GM21529 (cell line): ENCODE measurements around the gene FUS.
"Not testable (repeated sequence)": the region's sequence is repeated elsewhere in the genome, so short reads cannot be mapped to it uniquely, and the experiment has no call there.

Experiments used
- ATAC-seq: cut with Tn5 transposase; IDR thresholded peaks from one replicate; pipeline ENCODE4 v1.9.1; 2021; ENCODE audit not compliant: unreplicated experiment

FUS gene

GRCh38 chr16:31184888-31185287 is 4.9 kb downstream of the FUS start:
- no peak for ATAC-seq

DNA sequence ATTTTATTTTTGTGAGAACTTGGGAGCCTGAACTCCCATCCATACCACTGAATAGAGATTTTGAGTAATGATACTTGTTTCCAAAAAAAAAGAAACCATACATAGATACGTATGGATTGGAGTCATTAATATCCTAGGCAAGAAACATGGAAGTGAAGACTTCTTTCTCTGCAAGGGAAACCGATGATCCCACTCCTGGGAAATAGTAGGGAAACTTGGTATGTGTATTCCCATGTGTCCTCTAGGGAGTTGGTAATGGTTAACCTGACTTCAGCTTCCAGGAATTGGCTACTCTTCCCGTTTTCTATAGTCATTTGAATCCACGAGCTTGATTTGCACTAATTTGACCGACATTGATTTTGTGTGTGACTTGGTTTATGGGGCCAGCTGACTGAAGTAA is 5.4 kb downstream of the FUS start:
- ATAC-seq: no peak

DNA sequence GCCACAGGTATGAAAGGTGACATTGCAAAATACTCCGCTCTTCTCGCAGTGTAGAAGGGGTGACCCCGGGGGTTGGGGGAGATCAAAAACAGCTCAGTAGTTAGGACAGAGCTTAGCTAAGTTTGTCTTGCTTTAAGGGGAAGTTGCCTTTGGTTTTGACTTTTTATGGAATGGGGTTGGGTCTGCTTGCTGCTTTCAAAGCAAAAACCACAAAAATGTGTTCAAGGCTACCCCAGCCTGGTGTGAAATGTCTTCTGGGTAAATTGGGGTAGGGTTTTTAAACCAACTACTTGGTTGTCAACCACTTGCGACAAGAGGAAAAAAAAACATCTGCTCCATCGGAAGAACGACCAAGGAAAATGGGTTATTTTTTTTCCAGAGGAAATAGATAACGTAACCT is 6.2 kb downstream of the FUS start:
- ATAC-seq: no peak

DNA sequence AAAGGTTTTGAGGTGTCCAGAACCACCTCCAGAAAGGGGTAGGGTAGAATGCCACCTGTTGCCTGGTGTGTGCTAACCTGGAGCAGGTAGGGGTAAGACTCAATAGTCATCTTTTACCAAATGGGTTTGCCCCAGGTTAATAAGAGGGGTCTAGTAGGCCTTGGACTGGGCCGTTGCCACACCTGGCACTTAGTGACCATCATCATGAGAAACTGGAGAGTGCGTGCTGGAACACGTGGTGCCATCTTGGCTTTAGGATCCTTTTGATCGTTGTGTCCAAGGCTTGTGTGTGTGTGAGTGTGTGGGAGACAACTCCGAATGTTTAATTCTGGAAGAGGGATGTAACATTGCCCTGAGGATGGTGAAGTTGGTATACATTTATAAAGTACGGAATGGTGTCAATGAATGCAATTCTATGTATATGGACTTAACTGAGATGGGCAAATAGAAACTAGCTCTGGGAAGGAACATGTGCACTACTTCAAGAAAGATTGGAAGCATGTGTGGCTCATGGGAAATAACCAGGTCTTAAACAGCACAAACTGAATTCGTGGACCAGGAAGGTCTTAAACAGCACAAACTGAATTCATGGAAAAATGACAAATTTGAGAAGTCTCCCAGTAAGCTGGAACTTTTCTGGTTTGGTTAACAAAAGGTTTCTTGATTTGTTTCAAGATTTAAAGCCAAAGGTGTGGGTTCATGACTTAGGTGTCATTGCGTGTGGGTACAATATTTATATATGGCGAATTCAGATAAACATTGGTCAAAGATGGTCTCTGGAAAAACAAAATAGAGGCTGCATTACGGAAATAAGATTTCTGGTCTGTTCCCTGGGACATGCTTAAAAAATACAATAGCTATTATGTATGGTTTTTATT is 7.2 kb downstream of the FUS start:
- ATAC-seq: no peak

DNA sequence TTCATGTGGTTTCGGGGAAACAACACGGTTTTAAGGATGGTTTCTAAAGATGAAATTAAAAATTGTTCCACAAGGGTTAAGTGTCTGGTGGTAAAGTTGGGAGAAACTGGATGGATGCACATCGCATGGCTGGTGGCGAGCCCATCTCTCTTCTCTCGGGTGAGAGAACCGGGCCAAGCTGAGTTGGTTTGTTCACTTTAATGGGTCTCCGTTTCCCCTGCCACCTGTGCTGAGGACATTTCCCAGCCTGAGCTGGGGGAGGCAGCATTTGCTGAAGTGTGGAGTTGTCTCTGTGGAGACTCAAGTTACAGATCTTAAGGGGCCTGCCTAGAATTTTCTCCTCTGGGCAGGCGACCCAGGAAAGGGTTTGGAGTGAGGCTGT is 7.9 kb downstream of the FUS start:
- ATAC-seq: no peak

DNA sequence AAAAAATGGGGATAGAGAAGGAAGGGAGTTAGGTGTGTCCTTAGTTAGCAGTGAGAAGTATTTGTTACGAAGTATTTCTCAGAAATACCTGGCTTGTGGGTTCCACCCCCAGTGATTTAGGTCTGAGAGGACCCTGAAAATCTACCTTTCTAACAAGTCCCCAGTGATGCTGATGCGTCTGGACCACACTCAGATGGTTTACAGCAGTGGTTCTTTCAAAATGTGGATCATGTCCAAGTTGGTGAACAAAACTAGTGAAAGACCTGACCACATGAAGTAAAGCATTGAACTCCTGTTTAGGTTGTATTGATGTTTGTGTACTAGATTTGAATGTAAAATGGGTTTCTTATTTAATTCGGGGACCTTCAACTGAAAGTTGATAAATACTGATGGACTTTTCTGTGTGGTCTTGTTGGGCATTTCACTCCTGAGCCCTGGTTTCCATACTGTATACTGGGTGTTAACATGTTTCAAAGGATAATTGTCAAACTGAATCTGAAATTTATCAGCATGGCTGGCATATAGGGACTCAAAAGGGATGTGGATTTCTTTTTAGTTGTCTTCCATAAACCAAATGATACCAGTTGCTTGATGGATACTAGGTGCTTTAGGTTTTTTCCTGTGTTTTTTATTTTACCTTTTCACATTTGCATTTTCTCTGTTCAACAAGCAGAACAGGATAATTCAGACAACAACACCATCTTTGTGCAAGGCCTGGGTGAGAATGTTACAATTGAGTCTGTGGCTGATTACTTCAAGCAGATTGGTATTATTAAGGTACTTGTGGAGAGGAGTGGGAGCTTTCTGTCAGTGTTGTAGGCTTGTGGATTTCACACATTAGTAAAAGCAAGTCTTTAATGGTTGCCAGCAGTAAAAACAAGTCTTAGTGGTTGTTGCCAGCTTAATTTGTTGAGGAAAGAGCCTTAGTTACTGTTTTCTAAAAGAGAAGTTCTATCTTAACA is 8.8 kb downstream of the FUS start:
- ATAC-seq: no peak

DNA sequence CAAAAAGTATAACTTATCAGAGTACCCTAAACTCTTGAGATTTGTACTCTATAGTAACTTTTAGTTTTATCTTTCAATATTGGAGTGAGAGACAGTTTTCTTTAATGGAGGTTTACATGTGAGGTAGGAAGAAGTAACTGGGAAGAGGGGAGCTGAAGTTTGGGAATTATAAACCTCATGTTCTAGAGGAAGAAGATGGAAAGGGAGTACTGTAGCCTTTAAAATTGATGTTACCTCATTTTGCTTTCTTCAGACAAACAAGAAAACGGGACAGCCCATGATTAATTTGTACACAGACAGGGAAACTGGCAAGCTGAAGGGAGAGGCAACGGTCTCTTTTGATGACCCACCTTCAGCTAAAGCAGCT is 9.5 kb downstream of the FUS start:
- ATAC-seq: no peak

DNA sequence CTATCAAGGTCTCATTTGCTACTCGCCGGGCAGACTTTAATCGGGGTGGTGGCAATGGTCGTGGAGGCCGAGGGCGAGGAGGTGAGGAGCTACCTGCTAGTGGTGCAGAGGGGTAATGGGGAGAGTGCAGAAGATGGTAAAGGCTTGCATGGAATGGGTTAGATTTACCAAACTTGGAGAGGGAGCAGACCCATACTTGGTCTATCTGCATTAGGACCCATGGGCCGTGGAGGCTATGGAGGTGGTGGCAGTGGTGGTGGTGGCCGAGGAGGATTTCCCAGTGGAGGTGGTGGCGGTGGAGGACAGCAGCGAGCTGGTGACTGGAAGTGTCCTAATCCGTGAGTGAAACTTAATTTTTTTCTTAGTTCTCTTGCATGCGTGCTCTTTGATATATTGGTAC is 10.1 kb downstream of the FUS start:
- ATAC-seq: no peak

- no peak for ATAC-seq
These were observed 11.0 kb downstream of the FUS start for GRCh38 chr16:31190818-31191444.

- no peak for ATAC-seq
These were observed 11.9 kb downstream of the FUS start for GRCh38 chr16:31191697-31192428.

- ATAC-seq: no peak
These were observed 13.1 kb downstream of the FUS start for GRCh38 chr16:31192856-31193642.

DNA sequence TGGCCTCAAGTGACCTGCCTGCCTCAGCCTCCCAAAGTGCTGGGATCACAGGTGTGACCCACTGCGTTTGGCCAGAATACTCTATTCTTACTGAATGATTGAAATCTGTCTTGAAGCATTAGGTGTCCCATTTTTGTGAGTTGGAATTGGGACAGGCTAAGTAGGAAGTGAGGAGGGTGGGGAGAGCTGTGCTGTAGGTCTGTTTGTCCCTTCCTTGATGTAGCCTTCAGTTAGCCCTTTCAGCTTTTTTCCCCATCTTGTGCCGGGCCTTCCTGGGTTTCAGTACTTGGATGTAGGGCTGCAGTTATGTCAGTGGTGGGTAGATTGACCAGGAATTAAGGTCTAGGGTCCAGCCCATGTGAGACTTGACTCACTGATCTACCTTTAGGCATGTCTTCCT is 13.9 kb downstream of the FUS start:
- no peak for ATAC-seq

GRCh38 chr16:31194898-31195297 is 15.0 kb downstream of the FUS start:
- ATAC-seq: no peak

DNA sequence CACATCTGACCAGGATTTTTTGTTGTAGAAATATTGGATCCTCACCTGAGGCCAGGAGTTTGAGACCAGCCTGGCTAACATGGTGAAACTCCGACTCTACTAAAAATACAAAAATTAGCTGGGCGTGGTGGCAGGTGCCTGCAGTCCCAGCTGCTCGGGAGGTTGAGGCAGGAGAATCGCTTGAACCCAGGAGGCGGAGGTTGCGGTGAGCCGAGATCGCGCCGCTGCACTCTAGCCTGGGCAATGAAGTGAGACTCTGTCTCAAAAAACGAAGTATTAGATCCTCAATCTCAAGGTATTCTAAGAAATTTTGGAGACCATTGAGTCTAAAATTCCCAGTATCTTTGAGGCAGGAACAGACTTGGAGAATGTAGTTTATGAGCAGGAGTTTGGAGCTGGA is 15.9 kb downstream of the FUS start:
- ATAC-seq: not testable (repeated sequence)

- ATAC-seq: no peak
These were observed 16.6 kb downstream of the FUS start for GRCh38 chr16:31196324-31197088.

- no peak for ATAC-seq
These were observed 18.4 kb downstream of the FUS start for GRCh38 chr16:31198207-31198882.

DNA sequence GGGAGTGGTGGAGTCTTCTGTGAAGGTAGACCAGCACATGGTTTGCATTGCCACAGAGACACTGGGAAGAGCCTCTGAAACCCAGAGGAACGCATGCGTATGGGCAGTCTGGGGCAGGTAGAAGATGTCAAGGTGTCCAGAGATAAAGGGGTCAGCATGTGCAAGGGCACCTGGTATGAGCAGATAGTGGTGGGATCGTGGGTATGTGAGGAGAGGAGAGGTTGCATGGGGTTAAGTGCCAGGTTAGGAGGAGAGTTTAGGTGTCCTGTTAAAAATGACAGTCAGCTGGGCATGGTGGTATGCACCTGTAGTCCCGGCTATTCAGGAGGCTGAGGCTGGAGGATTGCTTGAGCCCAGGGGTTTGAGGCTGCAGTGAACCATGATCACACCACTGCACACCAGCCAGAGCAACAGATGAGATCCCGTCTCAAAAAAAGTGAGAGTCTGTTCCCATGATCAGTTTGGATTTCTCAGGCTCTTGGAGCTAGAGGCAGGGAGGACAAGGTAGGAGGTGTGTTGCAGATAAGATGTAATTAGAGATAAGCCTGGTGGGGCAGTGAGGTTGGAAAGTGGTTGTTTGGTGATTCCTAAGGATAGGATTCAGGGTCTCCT is 19.6 kb downstream of the FUS start:
- no peak for ATAC-seq

DNA sequence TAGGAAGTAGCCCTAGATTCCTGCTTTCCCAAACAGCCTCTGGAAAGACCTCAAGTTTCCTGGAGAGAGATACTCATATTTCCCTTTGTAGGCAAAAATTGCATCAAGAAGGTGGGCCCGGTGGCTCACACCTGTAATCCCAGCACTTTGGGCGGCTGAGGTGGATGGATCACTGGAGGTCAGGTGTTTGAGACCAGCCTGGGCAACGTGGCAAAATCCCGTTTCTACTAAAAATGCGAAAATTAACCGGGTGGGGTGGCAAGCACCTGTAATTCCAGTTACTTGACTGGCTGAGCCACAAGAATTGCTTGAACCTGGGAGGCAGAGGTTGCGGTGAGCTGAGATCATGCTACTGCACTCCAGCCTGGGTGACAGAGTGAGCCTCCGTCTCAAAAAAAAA is 20.2 kb downstream of the FUS start:
- not testable (repeated sequence) for ATAC-seq
